Activated CD8-positive, alpha-beta memory T cell treated with anti-CD3 and anti-CD28 coated beads for 24 hours (primary cell): ENCODE data around the gene ALG9.

ENCODE experiments used
- DNase-seq: peaks from one replicate; pipeline ENCODE4 v3.0.0-alpha.2; 2020

Gene ALG9

DNA sequence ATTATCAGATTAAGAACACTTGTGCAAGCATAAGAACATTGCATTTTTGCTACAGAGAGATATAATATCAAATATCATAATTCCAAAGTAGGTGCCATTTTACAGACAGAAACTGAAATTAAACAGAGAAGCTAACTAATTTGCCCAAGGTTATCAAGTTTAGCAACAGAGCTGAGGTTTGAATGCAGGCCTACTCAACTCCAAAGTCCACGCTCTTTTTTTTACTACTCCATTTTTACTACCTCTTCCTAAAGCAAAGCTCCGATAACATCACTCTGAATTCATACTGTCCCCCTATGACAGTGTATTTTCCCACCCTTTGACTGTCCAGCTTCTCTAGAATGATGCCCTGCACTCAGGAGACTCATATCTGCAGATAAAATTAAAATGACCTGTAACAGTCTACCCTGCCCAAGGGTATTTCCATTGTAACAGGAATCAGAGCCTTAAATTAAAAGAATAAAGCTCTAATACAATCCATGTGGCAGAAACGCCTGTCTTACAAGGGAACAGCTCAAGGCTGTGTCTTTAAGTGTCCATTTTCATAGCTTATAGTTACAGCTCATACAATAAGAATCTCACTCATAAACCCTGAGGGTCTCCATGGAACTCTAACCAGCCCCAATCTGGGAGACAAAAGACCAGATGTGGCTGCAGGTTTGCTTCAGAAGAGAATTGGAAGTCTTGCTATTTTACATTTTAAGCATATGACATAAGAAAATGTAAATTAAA, 36.8 kb downstream of the ALG9 start:
- no peak for DNase-seq

- no peak for DNase-seq
These were observed 37.9 kb downstream of the ALG9 start for GRCh38 chr11:111833524-111833923.

DNA sequence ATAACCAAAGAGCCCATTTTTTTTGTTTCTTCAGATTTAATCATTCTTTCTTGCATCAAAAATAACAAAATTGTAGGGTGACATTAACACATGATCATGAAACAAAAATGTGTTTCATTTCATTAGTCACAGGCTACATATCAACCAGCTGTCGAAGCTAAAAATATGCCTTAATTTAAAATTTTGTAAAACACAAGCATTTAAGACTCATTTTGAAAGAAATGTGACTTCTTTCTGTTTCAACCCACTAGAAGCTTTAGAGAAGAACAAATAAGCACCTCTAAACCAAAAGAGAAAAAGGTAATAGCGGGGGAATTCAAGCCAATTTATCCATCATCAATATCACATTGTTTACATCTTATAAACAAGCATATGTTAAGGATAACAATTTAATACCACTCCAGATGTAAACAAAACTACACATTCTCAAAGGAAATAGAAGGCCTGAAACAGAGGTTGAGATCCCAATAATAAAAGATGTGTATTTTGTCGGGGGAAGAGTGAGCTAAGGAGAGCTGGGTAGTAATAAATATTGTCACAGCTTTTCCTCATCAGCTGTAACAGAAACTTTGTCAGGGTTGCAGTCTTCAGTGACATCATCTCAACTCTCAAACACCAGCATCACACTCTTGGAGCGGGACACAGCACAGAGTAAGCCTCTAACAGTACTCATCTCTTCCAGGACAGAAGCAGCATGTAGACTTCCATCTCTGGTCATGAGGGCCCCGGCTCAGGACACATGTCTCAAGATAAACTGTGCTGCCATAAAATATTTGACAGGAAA, 42.0 kb downstream of the ALG9 start:
- no peak for DNase-seq

DNA sequence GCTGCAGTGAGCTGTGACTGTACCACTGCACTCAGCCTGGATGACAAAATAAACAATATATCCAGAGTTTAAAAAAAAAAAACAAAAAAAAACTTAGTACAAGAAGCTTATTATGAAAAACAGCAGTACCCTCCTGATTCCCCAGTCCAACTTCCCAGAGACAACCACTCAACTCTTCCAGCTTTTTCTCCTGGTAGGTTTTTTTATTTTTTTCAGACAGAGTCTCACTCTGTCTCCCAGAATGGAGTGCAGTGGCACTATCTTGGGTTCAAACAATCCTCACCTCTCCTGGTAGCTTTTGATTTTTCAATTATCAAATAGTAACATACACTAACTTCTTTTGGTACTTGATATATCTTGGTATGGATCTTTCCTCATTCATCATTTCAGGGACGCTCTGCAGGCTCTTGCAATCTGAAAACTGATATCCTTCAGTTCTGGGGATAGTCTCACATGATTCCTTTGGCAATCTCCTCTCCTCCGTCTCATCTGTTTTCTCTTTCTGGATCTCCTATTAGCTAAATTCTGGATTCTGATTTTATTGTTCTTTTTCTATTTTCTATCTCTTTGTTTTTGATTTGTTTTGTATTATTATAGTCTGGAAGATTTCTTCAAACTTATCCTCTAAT, 44.9 kb downstream of the ALG9 start:
- DNase-seq = no peak

DNA sequence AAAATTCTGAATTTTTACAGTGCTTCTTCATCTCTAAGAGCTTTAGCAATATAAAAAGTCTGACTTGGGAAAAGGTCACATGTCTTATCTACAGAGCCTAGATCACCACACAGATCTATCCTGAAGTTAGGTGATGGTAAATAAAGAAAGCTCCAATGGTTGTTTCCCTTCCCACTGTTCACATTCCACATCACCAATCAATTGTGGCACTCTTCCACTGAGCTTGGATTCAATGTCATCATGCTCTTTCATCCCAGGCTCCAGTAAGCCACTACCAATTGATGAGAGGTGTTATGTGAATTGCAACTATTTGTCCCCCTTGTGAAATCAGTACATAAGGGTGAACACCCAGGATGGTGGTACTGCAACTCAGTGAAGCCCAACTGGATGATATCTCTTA, 47.8 kb downstream of the ALG9 start:
- no peak for DNase-seq

DNA sequence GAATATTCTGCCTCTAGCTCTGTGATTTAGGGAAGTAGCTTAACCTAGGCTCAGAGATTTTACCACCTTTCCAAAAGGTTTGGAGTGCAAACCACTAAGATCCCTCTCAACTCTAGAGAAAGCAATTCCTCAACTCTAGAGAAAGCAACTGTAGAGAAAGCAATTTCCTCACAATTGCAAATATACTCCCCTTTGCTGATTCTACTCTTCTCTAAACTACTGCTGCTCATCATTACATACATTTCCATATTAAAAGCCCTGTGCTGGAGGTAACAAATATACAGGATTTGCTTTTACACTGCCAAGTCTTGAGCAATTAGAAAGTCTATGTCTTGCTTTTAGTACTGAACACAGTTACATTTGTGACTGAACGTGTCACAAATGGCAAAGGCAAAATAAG, 48.2 kb downstream of the ALG9 start:
- DNase-seq = no peak

DNA sequence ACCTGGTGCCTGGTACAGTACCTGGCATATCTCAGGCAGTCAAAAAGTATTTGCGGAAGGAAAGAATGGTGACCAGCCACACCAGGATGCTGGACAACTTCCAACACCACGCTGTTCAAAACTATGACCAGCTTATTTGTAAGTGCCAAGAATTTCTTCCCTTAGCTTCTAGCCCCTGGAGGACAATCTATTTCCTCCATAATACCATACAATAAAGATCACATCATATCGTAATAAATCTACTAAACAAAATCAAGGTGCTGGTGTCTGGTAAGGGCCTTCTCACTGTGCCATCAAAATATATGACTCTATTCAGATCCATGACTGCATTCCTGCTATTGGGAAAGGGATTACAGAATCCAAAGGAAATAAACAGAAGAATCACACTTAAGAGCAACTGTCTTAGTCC, 51.5 kb downstream of the ALG9 start:
- no peak for DNase-seq

GRCh38 chr11:111819161-111819828, 52.1 kb downstream of the ALG9 start:
- DNase-seq = no peak

- DNase-seq = no peak
These were observed 55.9 kb downstream of the ALG9 start for GRCh38 chr11:111815489-111815888.

DNA sequence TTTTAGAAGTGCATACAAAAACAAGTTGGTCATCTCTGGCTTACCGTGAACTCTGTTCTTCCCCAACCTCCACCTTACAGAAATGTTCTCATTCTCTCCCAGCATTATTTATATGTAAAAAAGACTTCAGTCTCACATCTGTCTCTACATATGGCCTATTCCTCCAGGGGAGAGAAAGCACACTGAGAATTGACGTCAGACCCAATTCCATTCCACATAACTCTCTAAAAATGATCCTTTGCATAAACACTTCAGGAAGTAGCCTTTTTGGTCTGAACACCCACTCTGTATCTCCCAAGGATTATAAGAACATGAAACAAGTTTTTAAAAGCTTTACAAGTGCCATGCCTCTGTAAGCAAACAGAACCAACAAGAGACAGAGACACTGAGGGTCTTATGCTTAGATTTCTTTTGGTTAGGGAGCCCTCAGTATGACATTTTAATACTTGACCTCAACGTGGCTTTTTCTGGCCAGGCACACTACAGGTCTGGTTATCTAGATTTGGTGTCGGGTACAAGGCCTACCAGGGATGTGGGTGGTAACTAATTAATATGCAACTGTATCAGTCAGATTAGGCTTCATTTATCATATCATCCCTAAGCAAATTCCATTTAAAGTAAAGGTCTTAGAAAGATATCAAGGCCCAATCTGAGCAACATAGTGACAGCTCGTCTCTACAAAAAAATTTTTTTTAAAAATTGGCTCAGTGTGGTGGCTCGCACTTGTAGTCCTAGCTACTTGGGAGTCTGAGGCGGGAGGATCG, 56.6 kb downstream of the ALG9 start:
- no peak for DNase-seq

- DNase-seq = no peak
These were observed 57.3 kb downstream of the ALG9 start for GRCh38 chr11:111814106-111814505.

DNA sequence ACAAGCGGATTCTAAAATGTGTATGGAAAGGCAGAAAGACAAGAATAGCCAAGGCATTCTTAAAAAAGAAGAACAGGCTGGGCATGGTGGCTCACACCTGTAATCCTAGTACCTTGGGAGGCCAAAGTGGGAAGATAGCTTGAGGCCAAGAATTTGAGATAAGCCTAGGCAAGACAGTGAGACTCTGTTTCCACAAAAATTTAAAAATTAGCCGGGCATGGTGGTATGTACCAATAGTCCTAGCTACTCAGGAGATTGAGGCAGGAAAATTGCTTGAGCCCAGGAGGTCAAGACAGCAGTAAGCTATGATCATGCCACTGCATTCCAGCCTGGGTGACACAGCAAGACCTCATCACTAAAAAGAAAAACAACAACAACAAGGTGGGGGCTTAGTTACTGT, 59.2 kb downstream of the ALG9 start:
- DNase-seq = no peak

DNA sequence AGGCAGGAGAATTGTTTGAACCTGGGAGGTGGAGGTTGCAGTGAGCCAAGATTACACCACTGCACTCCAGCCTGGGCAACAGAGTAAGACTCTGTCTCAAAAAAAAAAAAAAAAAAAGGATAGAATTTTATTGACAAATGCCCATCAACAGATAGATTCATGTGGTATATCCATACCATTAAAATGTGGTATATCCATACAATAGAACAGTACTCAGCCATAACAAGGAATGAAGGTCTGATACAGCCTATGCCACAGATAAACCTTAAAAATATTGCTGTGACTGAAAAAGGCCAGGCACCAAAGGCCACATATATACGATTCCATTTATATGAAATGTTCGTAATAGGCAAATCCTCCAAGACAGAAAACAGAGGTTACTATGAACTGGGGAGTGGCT, 59.9 kb downstream of the ALG9 start:
- DNase-seq = no peak

DNA sequence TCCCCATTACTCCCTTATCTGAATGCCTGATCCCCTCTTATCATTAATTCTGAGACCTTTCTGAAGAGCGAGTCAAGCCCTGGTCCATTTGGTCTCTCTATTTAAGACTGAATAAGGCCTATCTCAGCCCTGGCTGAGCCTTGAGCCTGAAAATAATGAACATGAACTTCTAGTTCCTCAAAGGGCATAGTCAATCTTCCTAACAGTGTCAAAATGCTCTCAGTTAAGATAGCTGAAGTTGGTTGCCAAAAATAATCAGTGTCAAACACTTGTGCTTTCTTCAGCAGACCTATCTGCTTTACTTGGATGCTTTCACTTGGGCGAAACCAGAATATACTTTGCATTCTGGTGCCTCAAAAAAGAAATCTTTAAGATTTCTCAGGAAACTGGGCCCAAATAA, 62.5 kb downstream of the ALG9 start:
- DNase-seq = no peak

DNA sequence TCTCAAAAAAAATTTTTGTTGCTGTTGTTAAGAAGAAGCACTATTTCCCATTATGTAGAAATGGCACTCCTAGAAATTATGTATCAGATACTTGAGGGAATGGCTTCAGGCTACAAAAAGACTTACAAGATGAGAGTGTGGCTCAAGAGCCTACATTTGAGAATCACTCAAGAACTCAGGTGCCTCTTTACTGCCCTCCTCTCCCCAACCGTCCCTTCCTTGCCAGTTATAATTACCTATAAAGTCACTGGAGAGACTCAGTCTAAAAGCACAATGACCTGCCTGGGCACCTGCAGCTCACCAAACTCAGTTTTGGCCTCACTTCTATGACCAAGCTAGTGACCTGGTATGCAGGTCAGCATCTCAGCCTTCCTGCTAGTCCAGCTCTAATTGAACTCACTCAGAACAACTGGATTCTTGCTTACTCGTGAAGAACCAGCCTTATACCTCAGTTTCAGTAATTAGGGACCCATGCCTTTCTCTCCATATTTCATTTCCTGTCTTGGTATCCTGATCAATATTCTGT, 63.3 kb downstream of the ALG9 start:
- no peak for DNase-seq

- no peak for DNase-seq
These were observed 64.3 kb downstream of the ALG9 start for GRCh38 chr11:111807076-111807475.

DNA sequence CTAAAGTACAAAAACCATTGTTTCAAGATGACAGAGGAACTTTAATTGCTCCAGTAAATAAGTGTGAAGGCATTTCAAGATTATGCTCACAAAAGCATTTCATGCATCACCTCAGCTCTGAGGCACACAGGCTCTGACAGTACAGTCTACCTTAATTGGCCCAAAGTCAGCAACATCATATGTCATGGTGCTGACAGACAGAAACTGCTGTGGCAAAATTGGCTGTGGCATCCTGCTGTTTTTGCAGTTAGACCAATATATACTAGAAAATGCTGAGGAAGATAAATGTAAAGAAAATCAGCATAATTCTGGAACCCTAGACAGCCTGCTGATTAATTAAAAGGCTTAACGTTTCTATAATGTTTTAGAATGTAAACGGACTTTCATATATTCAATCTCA, 70.2 kb downstream of the ALG9 start:
- DNase-seq = no peak

DNA sequence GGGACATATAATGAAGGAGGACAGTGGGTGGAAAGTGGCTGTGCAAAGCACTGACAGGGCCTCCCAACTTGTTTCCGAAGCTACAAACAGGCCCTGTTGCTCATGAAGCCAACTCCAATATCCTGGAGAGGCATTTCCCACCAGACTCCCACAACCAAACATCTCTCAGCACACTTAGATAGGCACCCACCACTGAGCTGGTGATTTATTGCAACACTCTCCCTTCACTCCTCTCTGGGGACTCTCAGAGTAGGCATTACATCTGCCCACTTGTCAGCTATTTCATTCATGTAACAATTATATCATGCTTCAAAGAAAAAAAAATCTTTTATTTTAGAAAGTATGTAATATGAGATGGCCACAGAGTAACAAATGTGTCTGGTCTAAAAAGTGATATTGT, 73.1 kb downstream of the ALG9 start:
- no peak for DNase-seq

DNA sequence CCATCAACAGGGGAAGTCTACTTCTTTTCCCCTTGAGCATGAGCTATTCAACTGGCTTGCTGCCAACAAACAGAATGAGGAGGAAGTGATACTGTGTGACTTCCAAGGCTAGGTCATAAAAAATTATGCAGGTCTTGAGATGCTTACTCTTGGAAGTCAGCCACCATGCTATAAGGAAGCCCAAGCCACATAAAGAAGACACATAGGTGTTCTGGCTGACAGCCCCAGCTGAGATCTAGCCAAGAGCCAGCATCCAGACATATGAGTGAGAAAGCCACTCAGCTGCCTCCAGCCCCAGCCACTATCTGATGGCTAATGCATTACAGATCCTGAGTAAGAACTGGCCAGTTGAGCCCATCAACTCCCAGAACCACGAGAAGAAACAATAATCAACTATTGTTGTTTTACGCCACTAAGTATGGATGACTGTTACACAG, 74.2 kb downstream of the ALG9 start:
- DNase-seq = no peak

GRCh38 chr11:111796696-111797095, 74.7 kb downstream of the ALG9 start:
- DNase-seq = no peak

DNA sequence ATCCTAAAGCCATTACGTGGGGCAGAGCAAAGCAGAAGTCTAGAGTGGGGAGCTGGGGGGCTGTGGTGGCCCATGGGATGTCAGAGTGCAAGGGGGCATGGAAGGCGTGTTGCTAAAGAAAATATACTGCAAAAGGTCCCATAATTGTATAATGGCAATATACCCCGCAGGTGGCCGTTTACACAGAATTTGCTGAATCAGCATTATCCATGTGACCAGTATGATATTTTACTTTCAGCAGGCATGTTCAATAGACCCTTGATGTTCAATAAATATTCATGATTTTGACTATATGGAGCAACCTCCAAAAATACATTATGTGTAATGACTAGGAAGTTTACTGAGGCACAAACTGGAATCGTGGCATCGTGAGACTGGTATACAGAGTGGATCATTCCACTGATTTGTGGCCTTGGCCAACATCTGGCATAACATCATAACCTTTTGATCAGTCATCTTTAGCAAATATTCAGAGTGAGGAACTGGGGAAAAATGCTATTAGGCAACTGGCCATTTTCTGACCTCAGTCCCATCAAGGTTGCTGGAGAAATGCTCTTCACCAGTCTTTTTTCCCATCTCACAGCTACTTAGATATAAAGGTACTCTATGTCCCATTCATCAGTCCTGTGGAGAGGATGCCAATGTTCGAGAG, 75.9 kb downstream of the ALG9 start:
- DNase-seq = no peak

DNA sequence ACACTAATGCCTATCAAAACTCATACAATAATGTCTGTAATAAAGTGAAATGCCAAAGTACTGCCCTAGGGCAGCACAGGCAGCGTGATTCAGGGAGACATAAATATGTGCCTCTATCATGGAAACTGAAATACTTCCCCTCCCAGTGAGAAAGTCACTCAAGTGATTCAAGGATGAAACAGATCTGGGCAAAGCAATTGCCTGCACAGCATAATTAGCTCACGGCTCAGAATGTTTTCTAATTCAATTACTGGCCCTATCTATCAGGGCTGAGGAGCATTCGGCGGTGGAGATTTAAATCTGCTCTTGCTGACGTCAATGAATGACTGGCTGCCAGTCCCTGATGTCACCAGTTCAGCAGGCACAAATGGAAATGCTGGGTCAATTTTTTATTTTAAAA, 77.5 kb downstream of the ALG9 start:
- DNase-seq = no peak
